Fibroblast of the aortic adventitia (primary cell): ENCODE measurements around the gene CCDC85A. TPM values are rescaled to one million over a fixed set of nuclear protein-coding genes. Genes with fewer than 3 reads are reported as not detected.
A peak's percentile ranks its signal among the peaks of the same experiment; 100 is the strongest.
"Not testable (repeated sequence)": the region's sequence is repeated elsewhere in the genome, so short reads cannot be mapped to it uniquely, and the experiment has no call there.

ENCODE experiments used
- DNase-seq: peaks from one replicate; pipeline ENCODE4 v3.0.0-alpha.2; 2010; ENCODE audit warnings: low read depth
- H3K4me3 ChIP-seq: 2 replicates; pipeline ENCODE4 v1.5.1; 2011; ENCODE audit warnings: low read depth, mild to moderate bottlenecking, control low read depth, low read length, moderate library complexity
- total RNA-seq: library from RNA; depleted of rRNA; stranded (reverse); fragments of >200 nt; gene quantifications from 2 replicates; pipeline ENCODE4 v1.2.3, GENCODE V29; 2012; ENCODE audit warnings: low replicate concordance
- TF ChIP-seq, protein P1 (sequence below): IDR thresholded peaks from 2 replicates; pipeline ENCODE4 v1.5.1; 2011; ENCODE audit warnings: mild to moderate bottlenecking, low read length, control low read depth, inconsistent platforms; ENCODE audit not compliant: insufficient read depth

CCDC85A gene
- 0.45 and 1.8 TPM in 2 replicates for total RNA-seq

DNA sequence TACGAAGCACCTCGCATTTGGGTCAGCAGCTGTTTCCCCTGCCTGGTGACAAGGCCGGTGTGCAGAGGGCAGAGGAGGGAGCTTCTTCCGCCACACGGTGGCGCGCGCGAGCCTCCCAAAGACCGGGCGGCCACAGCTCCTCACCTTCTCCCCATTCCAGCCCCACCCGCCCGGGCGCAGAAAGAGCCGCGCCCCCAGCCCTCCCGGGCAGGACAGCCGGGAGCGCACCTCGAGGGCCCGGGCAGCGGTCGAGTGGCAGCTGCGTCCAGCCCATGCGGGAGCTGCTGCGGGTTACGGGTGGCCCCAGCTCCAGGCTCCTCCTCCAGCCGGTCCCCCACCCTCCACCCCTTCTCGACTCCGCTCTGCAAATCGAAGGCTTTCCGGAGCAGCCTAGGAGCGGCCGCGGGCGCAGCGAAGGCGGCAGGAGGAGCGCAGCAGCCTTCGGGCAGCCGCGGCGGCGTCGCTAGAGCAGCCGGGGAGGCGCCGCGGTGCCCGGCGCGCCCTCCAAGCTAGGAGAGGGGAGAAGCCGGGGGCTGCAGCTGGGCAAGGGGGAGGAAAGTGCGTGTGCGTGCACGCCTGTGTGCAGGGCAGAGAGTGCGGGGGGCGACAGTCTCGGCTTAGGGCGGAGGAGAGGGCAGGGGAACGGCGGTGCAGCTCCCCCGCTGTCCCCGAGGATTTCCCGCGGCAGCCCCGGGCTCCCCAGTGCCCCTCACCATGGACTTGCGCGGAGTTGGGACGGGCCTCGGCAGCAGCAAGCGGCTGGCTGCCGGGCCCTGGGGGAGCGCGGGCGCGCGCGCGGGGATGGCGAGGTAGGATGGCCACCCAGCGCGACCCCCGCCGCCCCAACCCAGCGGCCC lies at the start of gene CCDC85A:
CCDC85A (plus strand) TSS at position 348 of the 857 bp plus-strand sequence. CDS start 635 bp downstream, outside the sequence.
- TF ChIP-seq, protein P1, sequence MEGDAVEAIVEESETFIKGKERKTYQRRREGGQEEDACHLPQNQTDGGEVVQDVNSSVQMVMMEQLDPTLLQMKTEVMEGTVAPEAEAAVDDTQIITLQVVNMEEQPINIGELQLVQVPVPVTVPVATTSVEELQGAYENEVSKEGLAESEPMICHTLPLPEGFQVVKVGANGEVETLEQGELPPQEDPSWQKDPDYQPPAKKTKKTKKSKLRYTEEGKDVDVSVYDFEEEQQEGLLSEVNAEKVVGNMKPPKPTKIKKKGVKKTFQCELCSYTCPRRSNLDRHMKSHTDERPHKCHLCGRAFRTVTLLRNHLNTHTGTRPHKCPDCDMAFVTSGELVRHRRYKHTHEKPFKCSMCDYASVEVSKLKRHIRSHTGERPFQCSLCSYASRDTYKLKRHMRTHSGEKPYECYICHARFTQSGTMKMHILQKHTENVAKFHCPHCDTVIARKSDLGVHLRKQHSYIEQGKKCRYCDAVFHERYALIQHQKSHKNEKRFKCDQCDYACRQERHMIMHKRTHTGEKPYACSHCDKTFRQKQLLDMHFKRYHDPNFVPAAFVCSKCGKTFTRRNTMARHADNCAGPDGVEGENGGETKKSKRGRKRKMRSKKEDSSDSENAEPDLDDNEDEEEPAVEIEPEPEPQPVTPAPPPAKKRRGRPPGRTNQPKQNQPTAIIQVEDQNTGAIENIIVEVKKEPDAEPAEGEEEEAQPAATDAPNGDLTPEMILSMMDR: peak; percentile 92
- DNase-seq: peak; percentile 78

GRCh38 chr2:56134861-56135260 lies 48.9 kb upstream of the CCDC85A start:
- no peak for DNase-seq
- TF ChIP-seq, protein P1: no peak

More for the DNA sequence above, at the start of gene CCDC85A:
- peak within 1 kb of the TSS; percentile 72 for H3K4me3 ChIP-seq

GRCh38 chr2:56142497-56143061 lies 41.2 kb upstream of the CCDC85A start:
- DNase-seq, H3K4me3 ChIP-seq: not testable (repeated sequence)

More at GRCh38 chr2:56134861-56135260, 48.9 kb upstream of the CCDC85A start:
- no peak overlapping the region for H3K4me3 ChIP-seq

DNA sequence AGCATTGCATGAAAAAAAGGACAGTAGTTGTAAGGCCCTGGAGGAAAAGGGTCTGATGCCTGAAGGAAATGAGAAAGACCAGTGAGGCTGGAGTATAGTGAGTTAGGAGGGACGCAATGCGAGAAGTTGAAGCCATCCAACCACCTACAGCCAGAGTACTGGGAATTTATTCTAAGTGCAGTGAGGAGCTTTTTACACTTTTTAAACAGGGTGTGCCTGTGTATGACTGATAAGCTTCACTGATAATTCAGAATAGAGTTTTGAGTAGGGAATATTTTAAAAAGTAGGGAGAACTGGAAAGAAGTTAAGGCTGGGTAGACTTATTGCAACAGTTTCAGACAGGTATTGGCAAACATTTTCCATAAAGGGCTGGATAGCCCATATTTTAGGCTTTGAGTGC lies 35.9 kb upstream of the CCDC85A start:
- TF ChIP-seq, protein P1: no peak
- H3K4me3 ChIP-seq: no peak overlapping the region
- no peak for DNase-seq

DNA sequence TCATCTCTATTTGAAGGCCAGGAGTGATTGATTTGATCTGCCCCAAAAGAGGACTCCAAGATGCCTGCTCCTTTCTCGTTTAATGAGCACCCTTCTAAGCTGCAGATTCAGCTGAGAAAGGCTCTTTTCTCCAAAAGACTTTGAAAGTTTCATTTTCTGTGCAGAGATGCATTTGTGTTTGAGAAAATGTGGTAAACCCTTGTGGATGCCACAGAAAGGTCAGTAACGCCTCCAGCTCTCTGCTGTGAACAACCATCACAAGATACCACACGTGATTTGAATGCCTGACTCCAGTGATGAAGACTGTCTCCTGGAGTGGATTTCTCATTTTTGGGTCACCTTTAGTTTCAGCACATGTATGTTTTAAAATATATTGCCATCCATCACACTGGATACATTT lies 35.0 kb upstream of the CCDC85A start:
- no peak for DNase-seq
- H3K4me3 ChIP-seq: no peak overlapping the region
- TF ChIP-seq, protein P1: no peak

DNA sequence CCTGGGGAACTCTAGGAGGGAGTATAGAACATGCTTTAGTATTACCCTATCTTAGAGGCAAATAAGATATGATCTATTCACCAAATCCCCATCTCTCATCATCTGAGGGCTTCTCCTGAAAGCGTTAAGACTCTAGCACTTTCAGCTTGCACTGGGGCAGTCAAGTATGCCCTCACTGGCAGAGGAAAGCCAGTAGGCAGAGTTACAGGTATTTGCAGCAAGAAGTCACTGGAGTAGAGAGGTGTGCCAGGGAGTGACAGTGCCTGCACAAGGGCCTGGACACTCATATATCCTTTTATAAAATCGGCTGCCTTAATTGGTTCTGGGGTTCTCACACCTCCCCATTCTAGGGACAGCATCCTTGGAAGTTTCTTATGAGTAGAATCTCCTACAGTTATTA lies 31.9 kb upstream of the CCDC85A start:
- TF ChIP-seq, protein P1: no peak
- no peak overlapping the region for H3K4me3 ChIP-seq
- DNase-seq: no peak

DNA sequence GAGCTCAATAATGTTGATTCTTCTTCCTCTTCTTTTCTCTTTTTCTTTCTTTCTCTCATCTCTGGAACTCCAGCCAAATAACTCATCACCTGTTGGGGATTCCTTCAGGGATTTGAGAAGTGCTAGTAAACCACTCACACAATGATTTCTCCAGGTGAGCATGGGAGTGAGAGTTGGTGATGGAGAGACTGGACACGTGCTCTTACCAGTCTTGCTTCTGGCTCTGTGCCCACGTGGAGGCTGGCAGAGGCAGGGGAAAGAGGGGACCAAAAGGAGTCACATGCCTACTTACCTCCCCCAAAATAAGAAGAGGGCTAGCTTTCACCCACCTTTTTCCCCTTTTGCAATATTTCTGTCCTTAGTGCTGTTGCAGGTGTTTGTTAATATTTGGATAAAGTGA lies 28.6 kb upstream of the CCDC85A start:
- TF ChIP-seq, protein P1: no peak
- DNase-seq: no peak
- H3K4me3 ChIP-seq: no peak overlapping the region

GRCh38 chr2:56159875-56160274 lies 23.9 kb upstream of the CCDC85A start:
- not testable (repeated sequence) for DNase-seq, H3K4me3 ChIP-seq
